Testis (tissue), 3 donors: Measurements from ENCODE around the gene FAM193A. TPM values are rescaled to one million over a fixed set of nuclear protein-coding genes. Genes with fewer than 3 reads are reported as not detected.
"Not testable (repeated sequence)": the region's sequence is repeated elsewhere in the genome, so short reads cannot be mapped to it uniquely, and the experiment has no call there.

Experiments
- DNase-seq: peaks from one replicate; pipeline ENCODE4 v3.0.0-alpha.2; 2019
- H3K27ac ChIP-seq, 2 donors: fragments of 200-600 bp; sonication (generic); one replicate each; pipeline ENCODE4 v1.5.1; 2019
- H3K27me3 ChIP-seq: fragments of 200-600 bp; sonication (generic); one replicate; pipeline ENCODE4 v1.5.1; 2019
- H3K36me3 ChIP-seq: fragments of 200-600 bp; sonication (generic); one replicate; pipeline ENCODE4 v1.5.1; 2017; ENCODE audit warnings: low read depth; ENCODE audit errors: missing control alignments
- H3K4me1 ChIP-seq: fragments of 200-600 bp; sonication (generic); one replicate; pipeline ENCODE4 v1.5.1; 2019
- H3K4me3 ChIP-seq, 2 donors: fragments of 200-600 bp; sonication (generic); one replicate each; pipeline ENCODE4 v1.5.1; 2017 to 2019
- H3K9me3 ChIP-seq: fragments of 200-600 bp; sonication (generic); one replicate; pipeline ENCODE4 v1.5.1; 2017
- CTCF ChIP-seq, 3 experiments: fragments of 450-650 bp in 2 of 3; fragments of 200-600 bp in 1 of 3; sonication (generic) in 1 of 3; IDR thresholded peaks; one replicate each; pipeline ENCODE4 v1.5.1; 2016 to 2019; ENCODE audit warnings: antibody characterized with exemption in 3 of 3, mild to moderate bottlenecking in 2 of 3, moderate library complexity in 1 of 3
- POLR2A ChIP-seq: fragments of 450-650 bp; IDR thresholded peaks from one replicate; pipeline ENCODE4 v1.6.1; 2017; ENCODE audit warnings: antibody characterized with exemption, mild to moderate bottlenecking, moderate library complexity
- WGBS, 2 donors: methylation state at CpG; one replicate each; pipeline ENCODE4 v1.1.5; 2018; 5-methylcytosine and 5-hydroxymethylcytosine counted together
- intact Hi-C: fragments of 100-400 bp; cut with DNase I; formaldehyde crosslinking; loops from one replicate; pipeline ENCODE4 v1.15.1; 2023; ENCODE audit warnings: low total_unique reads
- polyA plus RNA-seq: library from polyadenylated mRNA; stranded (reverse); fragments of 350-450 nt; fragmentation: Illumina TruSeq; extraction: RNeasy Lipid Tissue Mini Kit (QIAGEN cat#74804); gene quantifications from one replicate; pipeline ENCODE4 v1.2.3, GENCODE V29; 2014; ENCODE audit warnings: low read depth, low replicate concordance; ENCODE audit not compliant: insufficient read depth
- total RNA-seq, 2 donors: library from RNA; depleted of rRNA; stranded (reverse); fragments of >200 nt; gene quantifications; one replicate each; pipeline ENCODE4 v1.2.3, GENCODE V29; 2016

The FAM193A gene
- total and polyA plus RNA-seq, 3 donors from 2014 or later, result 50.4 to 92.4 (median 78.7) TPM

- 0 to 3% methylated on average over 11 to 50 of the region's 77 CpGs for WGBS, 2 donors
- Histone ChIP-seq H3K36me3 (no peaks in the 10 kb centered on the region), H3K4me1 (peaks cover 20% of the 10 kb centered on the region), H3K9me3 (no peaks in the 10 kb centered on the region), H3K27me3 (no peaks in the 10 kb centered on the region), H3K4me3 (peak overlapping the region; percentile 70 to 81), H3K27ac (peak overlapping the region; percentile 92 to 95)
- intact Hi-C loops, result no loop called here
- TF ChIP-seq CTCF (IDR thresholded peaks at IDR 0.05) (no peak), POLR2A (no peak)
- peak; percentile 63 for DNase-seq
Observed at GRCh38 chr4:2535376-2536192, 863 bp upstream of the FAM193A start.

- Histone ChIP-seq H3K4me3 (peak overlapping the region; percentile 81 to 97), H3K9me3 (no peaks in the 10 kb centered on the region), H3K36me3 (no peaks in the 10 kb centered on the region), H3K4me1 (peaks cover 26% of the 10 kb centered on the region), H3K27ac (peak overlapping the region; percentile 90 to 95), H3K27me3 (no peaks in the 10 kb centered on the region)
- WGBS, 2 donors, result 0 to 1% methylated on average over 9 to 50 of the region's 103 CpGs
- DNase-seq, result peak; percentile 54
- TF ChIP-seq POLR2A (no peak), CTCF (IDR thresholded peaks at IDR 0.05) (no peak)
- intact Hi-C loops, result no loop called here
Observed at GRCh38 chr4:2537011-2537830, 774 bp downstream of the FAM193A start.

DNA sequence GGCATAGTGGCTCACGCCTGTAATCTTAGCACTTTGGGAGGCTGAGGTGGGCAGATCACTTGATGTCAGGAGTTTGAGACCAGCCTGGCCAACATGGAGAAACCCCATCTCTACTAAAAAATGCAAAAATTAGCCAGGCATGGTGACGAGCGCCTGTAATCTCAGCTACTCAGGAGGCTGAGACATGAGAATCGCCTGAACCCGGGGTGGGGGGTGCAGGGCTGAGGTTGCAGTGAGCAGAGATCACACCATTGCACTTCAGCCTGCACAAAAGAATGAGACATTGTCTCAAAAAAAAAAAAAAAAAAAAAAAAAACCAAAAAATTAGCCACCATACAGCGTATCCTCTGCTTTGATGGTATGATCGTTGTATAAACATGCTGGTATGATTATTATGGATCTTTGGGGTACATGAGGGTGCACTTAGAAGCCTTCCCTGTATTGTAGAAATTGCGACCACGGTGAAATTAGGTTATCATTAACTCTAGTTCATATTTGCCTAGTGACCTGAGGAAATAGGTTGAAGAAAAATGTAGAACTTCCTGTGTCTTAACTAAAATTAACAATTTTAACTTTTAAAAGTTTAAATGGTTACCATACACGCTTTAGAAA lies 7.2 kb downstream of the FAM193A start:
- H3K27me3 ChIP-seq, H3K27ac ChIP-seq, H3K9me3 ChIP-seq, DNase-seq, H3K36me3 ChIP-seq, intact Hi-C loops, H3K4me3 ChIP-seq: not testable (repeated sequence)
- 85 to 88% methylated on average over 10 of the region's 10 CpGs for WGBS, 2 donors
- H3K4me1 ChIP-seq, result peaks cover 13% of the 10 kb centered on the region

DNA sequence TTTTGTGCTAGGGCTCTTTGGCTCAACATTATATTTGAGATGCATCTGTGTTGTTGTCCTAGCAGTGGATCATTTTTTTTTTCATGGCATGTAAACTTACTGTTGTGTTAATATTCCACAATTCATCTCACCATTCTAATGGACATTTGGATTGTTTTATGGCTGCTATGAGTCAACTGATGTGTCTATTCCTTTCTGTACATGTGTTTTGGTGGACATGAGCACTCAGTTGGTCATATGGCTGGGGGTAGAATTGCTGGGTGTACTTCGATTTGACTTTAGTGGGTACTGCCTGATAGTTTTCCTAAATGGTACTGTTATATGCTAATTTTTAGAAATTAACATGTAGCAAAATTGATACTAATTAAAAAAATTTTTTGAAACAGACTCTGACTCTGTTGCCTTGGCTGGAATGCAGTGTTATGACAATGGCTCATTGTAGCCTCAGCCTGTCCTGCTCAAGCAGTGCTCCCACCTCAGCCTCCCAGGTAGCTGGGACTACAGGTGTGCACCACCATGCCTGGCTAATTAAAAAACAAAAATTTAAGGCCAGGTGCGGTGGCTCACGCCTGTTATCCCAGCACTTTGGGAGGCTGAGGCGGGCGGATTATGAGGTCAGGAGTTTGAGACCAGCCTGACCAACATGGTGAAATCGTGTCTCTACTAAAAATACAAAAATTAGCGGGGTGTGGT lies 9.0 kb downstream of the FAM193A start:
- H3K4me3 ChIP-seq, result no peak overlapping the region
- 82 to 86% methylated on average over 7 of the region's 7 CpGs for WGBS, 2 donors
- no peaks in the 10 kb centered on the region for H3K27me3 ChIP-seq
- no peak for DNase-seq
- intact Hi-C loops, result no loop called here
- H3K36me3 ChIP-seq, result no peaks in the 10 kb centered on the region
- no peaks in the 10 kb centered on the region for H3K9me3 ChIP-seq
- peaks cover 6% of the 10 kb centered on the region for H3K4me1 ChIP-seq
- TF ChIP-seq POLR2A (no peak), CTCF (IDR thresholded peaks at IDR 0.05) (no peak)
- no peak overlapping the region for H3K27ac ChIP-seq
